HG03571 (cell line): ENCODE results near the gene PIGW.
"Not testable (repeated sequence)": the region's sequence is repeated elsewhere in the genome, so short reads cannot be mapped to it uniquely, and the experiment has no call there.

Experiments used
- ATAC-seq: cut with Tn5 transposase; IDR thresholded peaks from one replicate; pipeline ENCODE4 v1.9.1; 2021; ENCODE audit not compliant: unreplicated experiment

PIGW gene

GRCh38 chr17:36507266-36507665 lies 27.5 kb upstream of the PIGW start:
- ATAC-seq: no peak

GRCh38 chr17:36508439-36508838 lies 26.3 kb upstream of the PIGW start:
- ATAC-seq: not testable (repeated sequence)

GRCh38 chr17:36509272-36509985 lies 25.4 kb upstream of the PIGW start:
- ATAC-seq: no peak

- no peak for ATAC-seq
Measured at GRCh38 chr17:36510636-36511035, 24.2 kb upstream of the PIGW start.

GRCh38 chr17:36511216-36511615 lies 23.6 kb upstream of the PIGW start:
- no peak for ATAC-seq

- no peak for ATAC-seq
Measured at GRCh38 chr17:36512641-36513040, 22.1 kb upstream of the PIGW start.

GRCh38 chr17:36514856-36515255 lies 19.9 kb upstream of the PIGW start:
- ATAC-seq: no peak

GRCh38 chr17:36515837-36516236 lies 18.9 kb upstream of the PIGW start:
- no peak for ATAC-seq

GRCh38 chr17:36523113-36523512 lies 11.7 kb upstream of the PIGW start:
- no peak for ATAC-seq

GRCh38 chr17:36524428-36524876 lies 10.3 kb upstream of the PIGW start:
- no peak for ATAC-seq

- ATAC-seq: no peak
Measured at GRCh38 chr17:36525113-36525512, 9.7 kb upstream of the PIGW start.

GRCh38 chr17:36525888-36526287 lies 8.9 kb upstream of the PIGW start:
- no peak for ATAC-seq

- ATAC-seq: no peak
Measured at GRCh38 chr17:36527621-36528250, 7.1 kb upstream of the PIGW start.

GRCh38 chr17:36529121-36529520 lies 5.7 kb upstream of the PIGW start:
- no peak for ATAC-seq

- ATAC-seq: no peak
Measured at GRCh38 chr17:36532435-36532975, 2.3 kb upstream of the PIGW start.

- peak; percentile 24 for ATAC-seq
Measured at GRCh38 chr17:36533935-36534839, 600 bp upstream of the PIGW start.

GRCh38 chr17:36535669-36536081 lies 888 bp downstream of the PIGW start:
- no peak for ATAC-seq

- no peak for ATAC-seq
Measured at GRCh38 chr17:36540696-36541095, 5.9 kb downstream of the PIGW start.

GRCh38 chr17:36542755-36543154 lies 8.0 kb downstream of the PIGW start:
- no peak for ATAC-seq

- ATAC-seq: no peak
Measured at GRCh38 chr17:36544044-36544306, 9.2 kb downstream of the PIGW start.

GRCh38 chr17:36544307-36545076 lies 9.7 kb downstream of the PIGW start, which contains the start of gene GGNBP2:
GGNBP2 (plus strand) TSS chr17:36544919; CDS start chr17:36545725, 806 bp downstream.
- ATAC-seq: peak; percentile 52
